ENCODE measurements around the gene LRRC25.

The LRRC25 gene

DNA sequence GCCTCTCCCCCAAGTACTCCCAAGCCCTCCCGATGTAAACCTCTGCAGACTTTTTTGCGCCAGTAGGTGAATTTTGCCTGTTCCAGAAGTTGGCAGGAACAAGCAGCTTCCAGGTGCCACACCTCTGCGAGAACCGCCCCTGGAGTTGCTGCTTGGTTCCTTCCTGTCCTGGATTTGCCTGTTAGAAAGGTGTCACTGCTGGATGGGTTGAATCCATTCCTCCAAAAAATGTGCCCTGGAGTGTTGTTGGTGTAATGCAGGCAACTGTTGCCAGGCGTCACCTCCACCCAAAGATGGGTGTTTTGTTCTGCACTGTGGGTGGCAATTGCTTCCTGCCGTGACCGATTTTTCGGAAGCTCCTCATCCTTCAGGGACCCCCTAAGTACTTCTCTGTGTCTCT is 51.3 kb downstream of the LRRC25 start:
- WGBS (ENCODE audit: insufficient coverage): 85% methylated on average over 8 of the region's 8 CpGs
- no peak for DNase-seq
- POLR2A ChIA-PET: no interaction called here
- Histone ChIP-seq H3K9me3 (ENCODE audit: control extremely low read depth in 1 of 5, control insufficient read depth in 4 of 5, insufficient read depth in 2 of 5, low read depth in 1 of 5, low read length in 4 of 5) (no peaks in the 10 kb centered on the region), H3K27me3 (replicated peaks in 2 of 5; ENCODE audit: control insufficient read depth in 4 of 5, insufficient read depth in 5 of 5, low read length in 4 of 5) (no peaks in the 10 kb centered on the region), H3K4me1 (ENCODE audit: control extremely low read depth in 1 of 4, control insufficient read depth in 4 of 4, insufficient read depth in 4 of 4, low read length in 3 of 4) (peaks cover 2 to 11% (median 7%) of the 10 kb centered on the region in 4 experiments), H3K36me3 (ENCODE audit: control insufficient read depth in 4 of 4, insufficient read depth in 4 of 4, low read length in 3 of 4) (peaks cover 8 to 44% (median 22%) of the 10 kb centered on the region in 4 experiments), H3K4me3 (ENCODE audit: control insufficient read depth in 1 of 7, extremely low read depth in 1 of 7, insufficient read depth in 4 of 7, low read depth in 2 of 7, low read length in 6 of 7) (no peak overlapping the region), H3K27ac (ENCODE audit: insufficient read depth in 1 of 2, low read depth in 1 of 2, low read length in 2 of 2, poor library complexity in 1 of 2, severe bottlenecking in 2 of 2) (no peak overlapping the region)
- CTCF ChIA-PET: interaction anchor here (0.6 to 6.1 kb wide), 4 partner anchors 9 to 66 kb away, joined by 3 to 100 read pairs (median 20); no protein-coding TSS in a partner anchor

DNA sequence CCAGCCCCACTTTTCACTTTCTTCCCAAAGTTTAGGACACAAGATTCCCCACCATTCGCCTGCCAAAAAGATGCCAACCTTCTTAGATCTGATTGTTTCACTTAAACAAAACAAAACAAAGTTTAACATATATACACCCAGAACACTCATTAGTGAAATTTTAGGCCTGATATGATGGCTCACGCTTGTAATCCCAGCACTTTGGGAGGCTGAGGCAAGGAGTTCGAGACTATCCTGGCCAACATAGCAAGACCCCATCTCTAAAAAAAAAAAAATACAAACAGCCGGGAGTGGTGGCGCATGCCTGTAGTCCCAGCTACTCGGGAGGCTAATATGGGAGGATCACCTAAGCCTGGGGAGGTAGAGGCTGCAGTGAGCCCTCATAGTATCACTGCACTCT is 52.1 kb downstream of the LRRC25 start:
- Histone ChIP-seq H3K9me3 (ENCODE audit: control extremely low read depth in 1 of 5, control insufficient read depth in 4 of 5, insufficient read depth in 2 of 5, low read depth in 1 of 5, low read length in 4 of 5) (no peaks in the 10 kb centered on the region), H3K36me3 (ENCODE audit: control insufficient read depth in 4 of 4, insufficient read depth in 4 of 4, low read length in 3 of 4) (peaks cover 7 to 40% (median 20%) of the 10 kb centered on the region in 4 experiments), H3K27ac (ENCODE audit: insufficient read depth in 1 of 2, low read depth in 1 of 2, low read length in 2 of 2, poor library complexity in 1 of 2, severe bottlenecking in 2 of 2) (no peak overlapping the region), H3K4me3 (ENCODE audit: control insufficient read depth in 1 of 7, extremely low read depth in 1 of 7, insufficient read depth in 4 of 7, low read depth in 2 of 7, low read length in 6 of 7) (no peak overlapping the region), H3K27me3 (replicated peaks in 2 of 5; ENCODE audit: control insufficient read depth in 4 of 5, insufficient read depth in 5 of 5, low read length in 4 of 5) (no peaks in the 10 kb centered on the region), H3K4me1 (ENCODE audit: control extremely low read depth in 1 of 4, control insufficient read depth in 4 of 4, insufficient read depth in 4 of 4, low read length in 3 of 4) (peaks cover 2 to 15% (median 11%) of the 10 kb centered on the region in 4 experiments)
- DNase-seq: no peak
- 100% methylated on average over 1 of the region's 6 CpGs for WGBS (ENCODE audit: insufficient coverage)
- ChIA-PET POLR2A (interaction anchor here (1.5 kb wide), 1 partner anchor 64 kb away, joined by 7 read pairs; the partner anchor contains the start of gene JUND), CTCF (interaction anchor here (0.6 to 4.9 kb wide), 3 partner anchors 20 to 164 kb away, joined by 3 to 40 read pairs (median 3); no protein-coding TSS in a partner anchor)

DNA sequence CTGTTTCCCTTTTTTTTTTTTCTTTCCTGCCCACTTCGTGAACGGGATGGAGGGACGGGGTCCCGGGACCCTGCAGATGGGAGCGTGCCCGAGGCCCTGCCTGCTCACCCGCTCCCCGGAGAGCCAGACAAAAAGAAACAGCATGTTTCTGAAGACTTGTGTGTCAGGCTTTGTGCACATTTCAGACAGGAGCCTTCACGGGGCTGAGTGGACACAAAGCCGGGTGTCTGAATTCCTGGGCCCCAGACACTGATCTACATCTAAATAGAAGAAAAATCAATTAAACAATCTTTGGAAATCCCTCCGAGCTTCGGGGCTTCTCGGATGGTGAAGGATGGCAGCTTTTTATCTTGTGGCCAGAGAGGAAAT is 52.9 kb downstream of the LRRC25 start:
- ChIA-PET POLR2A (interaction anchor here (1.5 kb wide), 1 partner anchor 63 kb away, joined by 7 read pairs; the partner anchor contains the start of gene JUND), CTCF (interaction anchor here (0.8 to 4.9 kb wide), 3 partner anchors 16 to 163 kb away, joined by 3 to 40 read pairs (median 3); no protein-coding TSS in a partner anchor)
- no peak for DNase-seq
- WGBS (ENCODE audit: insufficient coverage): 81% methylated on average over 8 of the region's 13 CpGs
- H3K4me3 ChIP-seq (ENCODE audit: control insufficient read depth in 1 of 7, extremely low read depth in 1 of 7, insufficient read depth in 4 of 7, low read depth in 2 of 7, low read length in 6 of 7): no peak overlapping the region
- peaks cover 2 to 22% (median 18%) of the 10 kb centered on the region in 4 experiments for H3K4me1 ChIP-seq (ENCODE audit: control extremely low read depth in 1 of 4, control insufficient read depth in 4 of 4, insufficient read depth in 4 of 4, low read length in 3 of 4)
- peaks cover 7 to 39% (median 19%) of the 10 kb centered on the region in 4 experiments for H3K36me3 ChIP-seq (ENCODE audit: control insufficient read depth in 4 of 4, insufficient read depth in 4 of 4, low read length in 3 of 4)
- H3K9me3 ChIP-seq (ENCODE audit: control extremely low read depth in 1 of 5, control insufficient read depth in 4 of 5, insufficient read depth in 2 of 5, low read depth in 1 of 5, low read length in 4 of 5): no peaks in the 10 kb centered on the region
- no peak overlapping the region for H3K27ac ChIP-seq (ENCODE audit: insufficient read depth in 1 of 2, low read depth in 1 of 2, low read length in 2 of 2, poor library complexity in 1 of 2, severe bottlenecking in 2 of 2)
- no peaks in the 10 kb centered on the region for H3K27me3 ChIP-seq (replicated peaks in 2 of 5; ENCODE audit: control insufficient read depth in 4 of 5, insufficient read depth in 5 of 5, low read length in 4 of 5)

DNA sequence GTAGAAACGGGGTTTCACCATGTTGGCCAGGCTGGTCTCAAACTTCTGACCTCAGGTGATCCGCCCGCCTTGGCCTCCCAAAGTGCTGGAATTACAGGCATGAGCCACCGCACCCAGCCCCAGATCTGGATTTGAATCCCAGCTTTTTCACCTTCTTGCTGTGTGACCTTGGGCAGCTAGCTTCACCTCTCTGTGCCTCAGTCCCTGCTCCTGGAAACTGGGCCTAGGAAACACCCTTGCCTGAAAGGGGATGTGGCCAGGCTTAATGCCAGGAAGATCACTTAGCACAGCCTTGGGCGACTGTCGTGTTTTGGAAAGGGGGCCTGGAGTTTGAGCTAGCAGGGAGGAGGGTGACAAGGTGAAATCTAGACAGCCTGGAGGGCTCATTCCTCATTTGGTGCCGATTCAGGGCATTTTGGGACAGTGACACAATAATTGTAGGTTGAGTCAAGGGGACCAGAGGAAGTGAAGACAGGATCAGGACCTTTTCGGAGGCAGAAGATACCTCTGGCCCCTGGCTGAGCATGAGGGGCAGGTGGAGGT is 55.3 kb downstream of the LRRC25 start:
- POLR2A ChIA-PET: interaction anchor here (1.2 kb wide), 1 partner anchor 75 kb away, joined by 3 read pairs; no protein-coding TSS in a partner anchor
- no peak for DNase-seq

More for the DNA sequence above, 55.3 kb downstream of the LRRC25 start:
- Histone ChIP-seq H3K4me3 (ENCODE audit: control insufficient read depth in 1 of 7, extremely low read depth in 1 of 7, insufficient read depth in 4 of 7, low read depth in 2 of 7, low read length in 6 of 7) (no peak overlapping the region), H3K4me1 (ENCODE audit: control extremely low read depth in 1 of 4, control insufficient read depth in 4 of 4, insufficient read depth in 4 of 4, low read length in 3 of 4) (peaks cover 2 to 28% (median 21%) of the 10 kb centered on the region in 4 experiments), H3K36me3 (ENCODE audit: control insufficient read depth in 4 of 4, insufficient read depth in 4 of 4, low read length in 3 of 4) (peaks cover 7 to 31% (median 18%) of the 10 kb centered on the region in 4 experiments), H3K27ac (ENCODE audit: insufficient read depth in 1 of 2, low read depth in 1 of 2, low read length in 2 of 2, poor library complexity in 1 of 2, severe bottlenecking in 2 of 2) (peak overlapping the region in 1 of 2 experiments; percentile 87), H3K9me3 (ENCODE audit: control extremely low read depth in 1 of 5, control insufficient read depth in 4 of 5, insufficient read depth in 2 of 5, low read depth in 1 of 5, low read length in 4 of 5) (no peaks in the 10 kb centered on the region), H3K27me3 (replicated peaks in 2 of 5; ENCODE audit: control insufficient read depth in 4 of 5, insufficient read depth in 5 of 5, low read length in 4 of 5) (no peaks in the 10 kb centered on the region)
- WGBS (ENCODE audit: insufficient coverage): 91% methylated on average over 7 of the region's 8 CpGs
- CTCF ChIA-PET: interaction anchor here (0.7 to 4.9 kb wide), 9 partner anchors 8 to 74 kb away, joined by 3 to 40 read pairs (median 4); no protein-coding TSS in a partner anchor

Data from common myeloid progenitor, CD34-positive (primary cell).